ENCODE measurements around the gene HAUS7. TPM values are rescaled to one million over a fixed set of nuclear protein-coding genes. Genes with fewer than 3 reads are reported as not detected.

Gene HAUS7
- total and polyA plus RNA-seq, 4 donors, result 11.3 to 42.9 (median 28.0) TPM

GRCh38 chrX:153454901-153455550, 15.3 kb downstream of the HAUS7 start:
- Histone ChIP-seq H3K27me3 (ENCODE audit: control insufficient read depth in 3 of 3, insufficient read depth in 3 of 3, low read length in 2 of 3) (no peaks in the 10 kb centered on the region), H3K4me3 (no peak overlapping the region), H3K9ac (ENCODE audit: insufficient read depth in 1 of 2, low read length in 2 of 2) (no peak overlapping the region), H3K4me1 (ENCODE audit: control insufficient read depth in 5 of 5, insufficient read depth in 5 of 5, low read length in 5 of 5) (no peaks in the 10 kb centered on the region), H3K9me3 (ENCODE audit: control insufficient read depth in 4 of 4, insufficient read depth in 3 of 4, low read length in 3 of 4) (peaks cover 0 to 1% (median 0%) of the 10 kb centered on the region in 4 donors), H3K27ac (ENCODE audit: low read depth in 1 of 2, low read length in 1 of 2) (no peak overlapping the region), H3K36me3 (ENCODE audit: control insufficient read depth in 4 of 4, insufficient read depth in 4 of 4, low read length in 4 of 4) (peaks cover 0 to 5% (median 0%) of the 10 kb centered on the region in 4 donors)
- 90 to 97% methylated on average over 16 of the region's 16 CpGs for WGBS, 2 donors
- DNase-seq (no peak), ATAC-seq (ENCODE audit: insufficient read depth, low FRiP score) (no peak)
- TF ChIP-seq CTCF (IDR thresholded peaks at IDR 0.05; ENCODE audit: control extremely low read depth, extremely low read depth), result no peak

- no peak for TF ChIP-seq CTCF (IDR thresholded peaks at IDR 0.05; ENCODE audit: control extremely low read depth, extremely low read depth)
- 86 to 98% methylated on average over 8 of the region's 8 CpGs for WGBS, 2 donors
These were observed 19.5 kb downstream of the HAUS7 start for GRCh38 chrX:153450949-153451277.

GRCh38 chrX:153450114-153450948, 20.0 kb downstream of the HAUS7 start:
- no peak overlapping the region for H3K27ac ChIP-seq (ENCODE audit: low read depth in 1 of 2, low read length in 1 of 2)
- no peak for TF ChIP-seq CTCF (IDR thresholded peaks at IDR 0.05; ENCODE audit: control extremely low read depth, extremely low read depth)
- H3K4me3 ChIP-seq, result no peak overlapping the region
- H3K9ac ChIP-seq (ENCODE audit: insufficient read depth in 1 of 2, low read length in 2 of 2), result no peak overlapping the region
- peaks cover 0 to 1% (median 0%) of the 10 kb centered on the region in 4 donors for H3K36me3 ChIP-seq (ENCODE audit: control insufficient read depth in 4 of 4, insufficient read depth in 4 of 4, low read length in 4 of 4)
- 89 to 97% methylated on average over 20 to 26 of the region's 26 CpGs for WGBS, 2 donors
- H3K27me3 ChIP-seq (ENCODE audit: control insufficient read depth in 3 of 3, insufficient read depth in 3 of 3, low read length in 2 of 3), result no peaks in the 10 kb centered on the region
- peaks cover 0 to 1% (median 0%) of the 10 kb centered on the region in 4 donors for H3K9me3 ChIP-seq (ENCODE audit: control insufficient read depth in 4 of 4, insufficient read depth in 3 of 4, low read length in 3 of 4)
- H3K4me1 ChIP-seq (ENCODE audit: control insufficient read depth in 5 of 5, insufficient read depth in 5 of 5, low read length in 5 of 5), result no peaks in the 10 kb centered on the region
- no peak for ATAC-seq (ENCODE audit: insufficient read depth, low FRiP score)
- no peak for DNase-seq

More at GRCh38 chrX:153450949-153451277, 19.5 kb downstream of the HAUS7 start:
- Histone ChIP-seq H3K9me3 (ENCODE audit: control insufficient read depth in 4 of 4, insufficient read depth in 3 of 4, low read length in 3 of 4) (peaks cover 0 to 1% (median 0%) of the 10 kb centered on the region in 4 donors), H3K27me3 (ENCODE audit: control insufficient read depth in 3 of 3, insufficient read depth in 3 of 3, low read length in 2 of 3) (no peaks in the 10 kb centered on the region), H3K27ac (ENCODE audit: low read depth in 1 of 2, low read length in 1 of 2) (no peak overlapping the region), H3K36me3 (ENCODE audit: control insufficient read depth in 4 of 4, insufficient read depth in 4 of 4, low read length in 4 of 4) (peaks cover 0 to 1% (median 0%) of the 10 kb centered on the region in 4 donors), H3K4me1 (ENCODE audit: control insufficient read depth in 5 of 5, insufficient read depth in 5 of 5, low read length in 5 of 5) (no peaks in the 10 kb centered on the region), H3K4me3 (no peak overlapping the region), H3K9ac (ENCODE audit: insufficient read depth in 1 of 2, low read length in 2 of 2) (no peak overlapping the region)
- ATAC-seq (ENCODE audit: insufficient read depth, low FRiP score) (no peak), DNase-seq (no peak)

All from lung (tissue), 12 donors.